Lower leg skin (tissue), 4 donors: ENCODE data around the gene FAM200C. TPM values are rescaled to one million over a fixed set of nuclear protein-coding genes. Genes with fewer than 3 reads are reported as not detected.

ENCODE experiments used
- DNase-seq, 2 donors: peaks; one replicate each; pipeline ENCODE4 v3.0.0-alpha.2; 2019; ENCODE audit warnings: low spot score in 2 of 2
- H3K4me3 ChIP-seq: fragments of 200-600 bp; sonication (generic); 2 replicates; pipeline ENCODE4 v1.5.1; 2017; ENCODE audit warnings: mild to moderate bottlenecking, low read depth; ENCODE audit not compliant: poor library complexity, severe bottlenecking
- POLR2A ChIP-seq, 2 donors: fragments of 450-650 bp; IDR thresholded peaks; one replicate each; pipeline ENCODE4 v1.6.1; 2016 to 2017; ENCODE audit warnings: antibody characterized with exemption in 2 of 2, mild to moderate bottlenecking in 1 of 2, moderate library complexity in 1 of 2
- WGBS, 2 donors: methylation state at CpG; one replicate each; pipeline ENCODE4 v1.1.5; 2018; 5-methylcytosine and 5-hydroxymethylcytosine counted together
- intact Hi-C: fragments of 100-400 bp; cut with DNase I; formaldehyde crosslinking; loops from one replicate; pipeline ENCODE4 v1.15.0; 2023; ENCODE audit warnings: low total_unique reads
- total RNA-seq, 4 donors: library from RNA; depleted of rRNA; stranded (reverse); fragments of >200 nt; gene quantifications; one replicate each; pipeline ENCODE4 v1.1.0, GENCODE V29; 2016
- TF ChIP-seq, protein P1 (sequence below), 3 donors: fragments of 450-650 bp; IDR thresholded peaks; one replicate each; pipeline ENCODE4 v1.5.1; 2016; ENCODE audit warnings: antibody characterized with exemption in 3 of 3, mild to moderate bottlenecking in 3 of 3, moderate library complexity in 2 of 3

FAM200C gene
- total RNA-seq, 4 donors from 2014 or later = 1.3 to 3.2 (median 2.3) TPM

DNA sequence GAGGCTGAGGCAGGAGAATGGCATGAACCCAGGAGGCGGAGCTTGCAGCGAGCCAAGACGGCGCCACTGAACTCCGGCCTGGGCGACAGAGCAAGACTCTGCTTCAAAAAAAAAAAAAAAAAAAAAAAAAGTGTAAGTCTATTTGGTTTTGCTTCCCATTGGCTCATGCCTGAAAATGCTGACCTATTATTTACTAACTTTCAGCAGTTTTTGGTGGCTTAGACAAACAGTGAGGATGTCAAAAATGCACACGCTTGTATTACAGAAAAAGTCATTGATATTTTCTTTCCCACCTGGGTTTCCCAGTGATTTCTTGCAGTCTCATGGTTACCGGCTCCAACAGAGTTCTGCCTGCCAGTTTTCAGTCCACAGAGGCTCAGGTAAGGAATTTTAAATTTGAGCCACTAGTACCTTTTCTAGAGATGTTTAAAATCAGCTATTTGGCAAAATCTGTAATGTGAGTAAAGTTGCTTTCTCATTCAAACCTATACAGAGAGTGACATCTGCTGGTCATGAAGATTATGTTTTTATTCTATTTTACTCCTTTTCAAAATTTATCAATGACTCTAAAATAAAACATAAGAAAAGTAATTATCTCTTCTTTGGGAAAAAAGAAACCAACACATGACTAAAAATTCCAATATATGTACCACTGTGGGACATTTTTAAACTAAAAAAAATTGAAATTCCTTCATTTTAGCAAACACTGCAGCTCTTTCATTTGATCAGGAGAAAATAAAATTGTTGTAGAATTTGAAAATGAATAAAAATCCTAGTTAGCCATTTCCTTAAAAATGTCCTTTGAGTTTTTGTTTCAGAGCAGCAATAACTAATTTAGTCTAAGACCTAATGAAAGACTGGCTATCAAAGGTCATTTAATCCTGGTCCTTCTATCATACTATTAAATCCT is 8.8 kb downstream of the FAM200C start:
- intact Hi-C loops = no loop called here
- WGBS, 2 donors = 78 to 79% methylated on average over 8 of the region's 8 CpGs
- TF ChIP-seq POLR2A (IDR thresholded peaks at IDR 0.05) = no peak
- TF ChIP-seq, protein P1, sequence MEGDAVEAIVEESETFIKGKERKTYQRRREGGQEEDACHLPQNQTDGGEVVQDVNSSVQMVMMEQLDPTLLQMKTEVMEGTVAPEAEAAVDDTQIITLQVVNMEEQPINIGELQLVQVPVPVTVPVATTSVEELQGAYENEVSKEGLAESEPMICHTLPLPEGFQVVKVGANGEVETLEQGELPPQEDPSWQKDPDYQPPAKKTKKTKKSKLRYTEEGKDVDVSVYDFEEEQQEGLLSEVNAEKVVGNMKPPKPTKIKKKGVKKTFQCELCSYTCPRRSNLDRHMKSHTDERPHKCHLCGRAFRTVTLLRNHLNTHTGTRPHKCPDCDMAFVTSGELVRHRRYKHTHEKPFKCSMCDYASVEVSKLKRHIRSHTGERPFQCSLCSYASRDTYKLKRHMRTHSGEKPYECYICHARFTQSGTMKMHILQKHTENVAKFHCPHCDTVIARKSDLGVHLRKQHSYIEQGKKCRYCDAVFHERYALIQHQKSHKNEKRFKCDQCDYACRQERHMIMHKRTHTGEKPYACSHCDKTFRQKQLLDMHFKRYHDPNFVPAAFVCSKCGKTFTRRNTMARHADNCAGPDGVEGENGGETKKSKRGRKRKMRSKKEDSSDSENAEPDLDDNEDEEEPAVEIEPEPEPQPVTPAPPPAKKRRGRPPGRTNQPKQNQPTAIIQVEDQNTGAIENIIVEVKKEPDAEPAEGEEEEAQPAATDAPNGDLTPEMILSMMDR (IDR thresholded peaks at IDR 0.05) = no peak
- H3K4me3 ChIP-seq = no peak overlapping the region
- no peak for DNase-seq

DNA sequence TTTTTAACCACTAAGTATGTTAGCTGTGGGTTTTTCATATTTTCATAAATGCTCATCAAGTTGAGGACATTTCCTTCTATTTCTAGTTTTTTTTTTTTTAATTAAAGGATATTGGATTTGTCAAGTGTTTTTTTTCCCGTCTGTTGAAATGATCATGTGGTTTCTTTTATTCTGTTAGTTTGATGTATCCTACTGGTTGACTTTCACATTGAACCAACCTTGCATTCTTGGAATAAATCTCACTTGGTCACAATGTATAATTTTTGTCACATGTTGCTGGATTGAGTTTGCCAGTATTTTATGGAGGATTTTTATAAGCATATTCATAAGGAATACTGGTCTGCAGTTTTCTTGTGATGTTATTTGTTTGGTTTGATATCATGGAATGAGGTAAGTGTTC is 12.4 kb downstream of the FAM200C start:
- no peak for DNase-seq
- TF ChIP-seq, protein P1 (IDR thresholded peaks at IDR 0.05) = no peak
- TF ChIP-seq POLR2A (IDR thresholded peaks at IDR 0.05) = no peak
- no peak overlapping the region for H3K4me3 ChIP-seq
- intact Hi-C loops = no loop called here
- 96% methylated on average over 1 of the region's 1 CpG for WGBS, 2 donors

DNA sequence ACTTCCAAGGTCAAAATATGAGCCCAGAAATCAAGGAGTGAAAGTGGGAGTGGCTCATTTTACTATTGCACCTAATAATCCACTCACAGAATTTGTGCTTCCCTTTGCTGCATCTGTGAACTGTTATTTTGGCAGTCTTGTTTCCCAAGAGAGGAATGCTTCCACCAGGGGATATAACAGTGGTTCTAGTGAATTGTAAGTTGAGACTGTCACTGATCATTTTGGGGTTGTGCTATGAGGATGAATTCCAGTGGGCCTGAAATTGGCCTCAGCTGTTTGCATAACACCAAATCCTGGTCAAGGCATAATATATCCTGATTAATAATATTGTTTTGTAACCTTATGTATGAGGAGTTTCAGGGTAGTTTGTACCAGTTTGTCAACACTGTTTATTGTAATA is 14.4 kb downstream of the FAM200C start:
- intact Hi-C loops = no loop called here
- TF ChIP-seq, protein P1 (IDR thresholded peaks at IDR 0.05) = no peak
- TF ChIP-seq POLR2A (IDR thresholded peaks at IDR 0.05) = no peak
- DNase-seq = no peak
- H3K4me3 ChIP-seq = no peak overlapping the region

DNA sequence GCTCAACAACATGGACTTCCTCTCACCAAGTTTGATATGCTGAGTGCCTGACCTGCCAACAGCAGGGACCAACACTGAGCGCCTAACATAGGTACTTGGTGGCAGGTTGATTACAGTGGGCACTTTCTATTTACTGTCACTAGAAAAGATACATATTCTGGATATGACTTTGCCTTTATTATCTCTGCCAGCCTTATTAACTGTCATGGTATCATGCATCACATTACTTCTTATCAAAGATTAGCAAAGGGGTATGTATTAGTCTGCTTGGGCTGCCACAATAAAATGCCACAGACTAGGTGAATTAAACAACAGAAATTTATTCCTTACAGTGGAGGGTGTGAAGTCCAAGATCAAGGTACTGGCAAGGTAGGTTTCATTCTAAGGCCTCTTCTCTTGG is 15.2 kb downstream of the FAM200C start:
- no peak overlapping the region for H3K4me3 ChIP-seq
- intact Hi-C loops = no loop called here
- WGBS, 2 donors = 83 to 100% methylated on average over 1 of the region's 1 CpG
- DNase-seq = no peak
- TF ChIP-seq, protein P1 (IDR thresholded peaks at IDR 0.05) = no peak
- no peak for TF ChIP-seq POLR2A (IDR thresholded peaks at IDR 0.05)

DNA sequence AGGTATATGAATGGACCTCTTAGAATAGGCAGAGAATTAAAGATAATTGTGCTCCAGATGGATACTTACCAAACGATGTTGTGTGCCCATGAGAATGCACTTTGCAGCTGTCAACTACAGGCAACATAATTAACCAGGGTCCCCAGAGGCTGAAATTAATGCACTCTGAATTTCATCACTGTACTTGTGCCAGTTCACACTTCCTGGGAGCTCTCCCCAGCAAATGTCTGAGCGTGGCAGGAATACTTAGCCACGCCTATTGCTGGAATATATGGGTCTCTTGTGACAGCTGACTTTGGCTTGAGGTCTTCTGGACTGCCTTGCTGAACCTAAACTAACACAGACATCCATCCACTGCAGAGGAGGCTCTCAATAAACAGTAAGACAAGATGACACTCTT is 17.5 kb downstream of the FAM200C start:
- TF ChIP-seq POLR2A (IDR thresholded peaks at IDR 0.05) = no peak
- DNase-seq = no peak
- 18 to 29% methylated on average over 3 of the region's 3 CpGs for WGBS, 2 donors
- H3K4me3 ChIP-seq = no peak overlapping the region
- intact Hi-C loops = no loop called here

DNA sequence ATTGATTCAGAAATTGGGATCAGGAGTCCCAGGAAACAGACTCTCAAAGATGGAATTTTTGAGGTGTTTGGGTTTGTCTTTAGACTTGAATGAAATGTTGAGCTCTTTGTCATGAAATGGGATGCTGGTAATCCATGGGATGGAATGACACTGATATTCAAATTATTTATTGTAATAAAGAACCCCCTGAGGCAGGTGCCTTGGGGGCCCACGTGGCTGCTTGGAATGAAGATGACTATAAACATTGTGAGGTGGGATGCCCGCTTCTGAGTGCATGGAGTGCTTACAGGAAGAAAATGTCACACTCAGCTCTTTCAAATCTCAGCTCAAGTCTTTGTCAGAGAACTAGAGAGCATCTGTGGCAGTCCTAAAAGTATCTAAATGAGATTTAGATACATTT is 19.8 kb downstream of the FAM200C start:
- WGBS, 2 donors = 73% methylated on average over 2 of the region's 2 CpGs
- intact Hi-C loops = no loop called here
- TF ChIP-seq, protein P1 (IDR thresholded peaks at IDR 0.05) = no peak
- no peak for TF ChIP-seq POLR2A (IDR thresholded peaks at IDR 0.05)
- no peak for DNase-seq
- no peak overlapping the region for H3K4me3 ChIP-seq
